Glutamatergic neuron (in vitro differentiated cells): ENCODE measurements around the gene STKLD1. TPM values are rescaled to one million over a fixed set of nuclear protein-coding genes. Genes with fewer than 3 reads are reported as not detected.

Experiments used
- DNase-seq: peaks from one replicate; pipeline ENCODE4 v3.0.0; 2022
- H3K27ac Mint-ChIP-seq: one replicate; pipeline ENCODE4 v1.8.0; 2020; ENCODE audit warnings: mild to moderate bottlenecking, mixed read lengths, inconsistent platforms; ENCODE audit not compliant: unreplicated experiment
- H3K27me3 Mint-ChIP-seq: one replicate; pipeline ENCODE4 v1.8.0; 2020; ENCODE audit warnings: mild to moderate bottlenecking, moderate library complexity, mixed read lengths, inconsistent platforms; ENCODE audit not compliant: unreplicated experiment
- H3K36me3 Mint-ChIP-seq: one replicate; pipeline ENCODE4 v1.8.0; 2020; ENCODE audit warnings: mild to moderate bottlenecking, mixed read lengths, inconsistent platforms; ENCODE audit not compliant: unreplicated experiment
- H3K4me1 Mint-ChIP-seq: one replicate; pipeline ENCODE4 v1.8.0; 2020; ENCODE audit warnings: mild to moderate bottlenecking, low read depth, mixed read lengths, inconsistent platforms; ENCODE audit not compliant: unreplicated experiment
- H3K4me3 Mint-ChIP-seq: one replicate; pipeline ENCODE4 v1.8.0; 2020; ENCODE audit warnings: mild to moderate bottlenecking, mixed read lengths, inconsistent platforms; ENCODE audit not compliant: unreplicated experiment
- H3K9me3 Mint-ChIP-seq: one replicate; pipeline ENCODE4 v1.8.0; 2020; ENCODE audit warnings: mild to moderate bottlenecking, moderate library complexity, mixed read lengths, inconsistent platforms; ENCODE audit not compliant: unreplicated experiment
- total RNA-seq: library from RNA; stranded (reverse); fragmentation: NEBNext Ultra II Directional; extraction: Animal tissue kit (Norgen Biotek cat#: 25700); gene quantifications from one replicate; pipeline ENCODE4 v1.2.1, GENCODE V29; 2021; ENCODE audit not compliant: unreplicated experiment
- TF ChIP-seq, protein P1 (sequence below): fragments of 200-600 bp; sonication (generic); IDR thresholded peaks from one replicate; pipeline ENCODE4 v1.5.0; 2021; ENCODE audit not compliant: partially characterized antibody, unreplicated experiment

The STKLD1 gene
- total RNA-seq, 1 donor from 2014 or later, result 2.6 TPM

DNA sequence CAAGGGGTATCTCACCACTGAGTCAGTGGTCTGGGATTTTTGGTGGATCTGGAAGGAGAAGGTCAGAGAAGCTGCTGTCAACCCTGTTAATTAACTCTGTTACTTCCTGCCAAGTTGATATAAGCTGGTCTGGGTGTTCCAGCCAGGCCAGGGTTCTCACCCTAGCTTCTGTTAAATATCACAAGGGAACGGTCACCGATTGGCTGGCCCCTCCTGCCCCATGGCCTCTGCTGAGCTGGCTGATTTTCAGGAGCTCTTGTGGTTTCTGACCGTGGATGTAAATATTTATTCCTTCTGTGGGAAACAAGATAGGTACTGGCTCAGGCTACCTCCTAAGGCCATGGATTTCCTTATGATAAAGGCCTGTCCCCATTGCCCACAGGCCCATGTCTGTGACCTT lies 47.0 kb downstream of the STKLD1 start:
- H3K36me3 Mint-ChIP-seq, result peaks cover 6% of the 10 kb centered on the region
- DNase-seq, result no peak
- H3K4me1 Mint-ChIP-seq, result peaks cover 10% of the 10 kb centered on the region
- H3K4me3 Mint-ChIP-seq, result no peak overlapping the region
- peaks cover 6% of the 10 kb centered on the region for H3K27me3 Mint-ChIP-seq
- TF ChIP-seq, protein P1, sequence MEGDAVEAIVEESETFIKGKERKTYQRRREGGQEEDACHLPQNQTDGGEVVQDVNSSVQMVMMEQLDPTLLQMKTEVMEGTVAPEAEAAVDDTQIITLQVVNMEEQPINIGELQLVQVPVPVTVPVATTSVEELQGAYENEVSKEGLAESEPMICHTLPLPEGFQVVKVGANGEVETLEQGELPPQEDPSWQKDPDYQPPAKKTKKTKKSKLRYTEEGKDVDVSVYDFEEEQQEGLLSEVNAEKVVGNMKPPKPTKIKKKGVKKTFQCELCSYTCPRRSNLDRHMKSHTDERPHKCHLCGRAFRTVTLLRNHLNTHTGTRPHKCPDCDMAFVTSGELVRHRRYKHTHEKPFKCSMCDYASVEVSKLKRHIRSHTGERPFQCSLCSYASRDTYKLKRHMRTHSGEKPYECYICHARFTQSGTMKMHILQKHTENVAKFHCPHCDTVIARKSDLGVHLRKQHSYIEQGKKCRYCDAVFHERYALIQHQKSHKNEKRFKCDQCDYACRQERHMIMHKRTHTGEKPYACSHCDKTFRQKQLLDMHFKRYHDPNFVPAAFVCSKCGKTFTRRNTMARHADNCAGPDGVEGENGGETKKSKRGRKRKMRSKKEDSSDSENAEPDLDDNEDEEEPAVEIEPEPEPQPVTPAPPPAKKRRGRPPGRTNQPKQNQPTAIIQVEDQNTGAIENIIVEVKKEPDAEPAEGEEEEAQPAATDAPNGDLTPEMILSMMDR, result no peak
- H3K27ac Mint-ChIP-seq, result no peak overlapping the region
- H3K9me3 Mint-ChIP-seq, result peaks cover 7% of the 10 kb centered on the region

DNA sequence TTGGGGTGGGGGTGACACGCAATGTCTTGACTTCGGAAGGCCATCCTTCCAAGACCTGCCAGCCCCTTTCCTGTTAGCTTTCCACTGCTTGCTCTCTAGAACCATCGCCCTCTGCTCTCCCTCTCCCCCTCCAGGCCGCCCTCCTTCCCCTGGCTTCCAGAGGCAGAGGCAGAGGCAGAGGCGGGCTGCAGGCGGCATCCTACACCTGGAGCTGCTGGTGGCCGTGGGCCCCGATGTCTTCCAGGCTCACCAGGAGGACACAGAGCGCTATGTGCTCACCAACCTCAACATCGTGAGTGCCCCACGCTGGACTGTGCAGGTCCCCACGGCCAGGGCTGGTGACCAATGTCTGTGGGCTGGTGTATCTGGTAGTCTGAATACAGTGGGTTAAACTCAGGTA lies 48.0 kb downstream of the STKLD1 start:
- Mint-ChIP-seq H3K27ac (no peak overlapping the region), H3K9me3 (peaks cover 6% of the 10 kb centered on the region), H3K4me1 (peaks cover 2% of the 10 kb centered on the region), H3K4me3 (no peak overlapping the region), H3K36me3 (peaks cover 6% of the 10 kb centered on the region), H3K27me3 (peaks cover 4% of the 10 kb centered on the region)
- DNase-seq, result no peak
- TF ChIP-seq, protein P1, result no peak

DNA sequence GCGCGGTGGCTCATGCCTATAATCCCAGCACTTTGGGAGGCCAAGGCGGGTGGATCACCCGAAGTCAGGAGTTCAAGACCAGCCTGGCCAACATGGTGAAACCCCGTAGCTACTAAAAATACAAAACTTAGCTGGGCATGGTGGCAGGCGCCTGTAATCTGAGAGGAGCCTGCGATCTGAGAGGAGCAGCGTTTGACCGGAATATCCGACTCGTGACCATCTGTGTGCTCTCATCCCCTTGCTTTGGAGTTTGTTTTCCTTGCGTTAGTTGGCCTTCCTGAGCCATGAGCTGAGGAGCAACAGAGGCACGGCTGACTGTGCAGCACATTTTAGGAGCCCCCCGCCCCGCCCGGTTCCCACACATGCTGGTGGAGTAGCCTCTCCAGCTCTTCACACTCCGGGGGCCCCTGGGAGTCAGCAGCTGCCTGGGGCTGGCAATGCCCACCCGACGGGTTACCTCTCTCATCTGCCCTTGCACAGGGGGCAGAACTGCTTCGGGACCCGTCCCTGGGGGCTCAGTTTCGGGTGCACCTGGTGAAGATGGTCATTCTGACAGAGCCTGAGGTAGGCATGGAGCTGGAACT lies 49.0 kb downstream of the STKLD1 start:
- H3K27me3 Mint-ChIP-seq, result peaks cover 2% of the 10 kb centered on the region
- no peak overlapping the region for H3K27ac Mint-ChIP-seq
- peaks cover 2% of the 10 kb centered on the region for H3K4me1 Mint-ChIP-seq
- H3K9me3 Mint-ChIP-seq, result peaks cover 6% of the 10 kb centered on the region
- peaks cover 6% of the 10 kb centered on the region for H3K36me3 Mint-ChIP-seq
- no peak overlapping the region for H3K4me3 Mint-ChIP-seq
- no peak for DNase-seq
- TF ChIP-seq, protein P1, result no peak

DNA sequence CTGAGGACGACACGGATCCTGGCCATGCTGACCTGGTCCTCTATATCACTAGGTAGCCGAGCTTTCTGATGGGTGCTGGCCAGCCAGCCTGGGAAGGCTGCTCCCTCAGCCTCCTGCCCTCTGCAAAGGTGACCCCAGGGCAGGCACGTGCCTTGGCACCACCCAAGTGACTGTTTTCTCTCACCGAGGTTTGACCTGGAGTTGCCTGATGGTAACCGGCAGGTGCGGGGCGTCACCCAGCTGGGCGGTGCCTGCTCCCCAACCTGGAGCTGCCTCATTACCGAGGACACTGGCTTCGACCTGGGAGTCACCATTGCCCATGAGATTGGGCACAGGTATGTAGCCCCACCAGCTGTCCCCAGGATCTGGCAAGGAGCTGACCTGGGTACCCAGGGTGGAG lies 49.8 kb downstream of the STKLD1 start:
- H3K36me3 Mint-ChIP-seq, result peaks cover 6% of the 10 kb centered on the region
- DNase-seq, result no peak

More for the DNA sequence above, 49.8 kb downstream of the STKLD1 start:
- peaks cover 6% of the 10 kb centered on the region for H3K9me3 Mint-ChIP-seq
- H3K4me1 Mint-ChIP-seq, result peaks cover 2% of the 10 kb centered on the region
- TF ChIP-seq, protein P1, result no peak
- no peak overlapping the region for H3K27ac Mint-ChIP-seq
- H3K27me3 Mint-ChIP-seq, result peaks cover 2% of the 10 kb centered on the region
- H3K4me3 Mint-ChIP-seq, result no peak overlapping the region
